Adrenal gland (tissue), 12 donors: ENCODE measurements around the gene TMEM9. TPM values are rescaled to one million over a fixed set of nuclear protein-coding genes. Genes with fewer than 3 reads are reported as not detected.
A peak's percentile ranks its signal among the peaks of the same experiment; 100 is the strongest.

Experiments
- DNase-seq, 7 donors: peaks; one replicate each; pipeline ENCODE4 v3.0.0-alpha.2; 2019 to 2020
- H3K27ac ChIP-seq, 5 donors: fragments of 200-600 bp; sonication (generic) in 4 of 5; 1 replicate in 3 of 5; 2 replicates in 2 of 5; pipeline versions ENCODE4 v1.5.1 to v1.8.0; 2016 to 2020; ENCODE audit warnings: mild to moderate bottlenecking in 1 of 5
- H3K27me3 ChIP-seq: fragments of 200-600 bp; 2 replicates; pipeline ENCODE4 v1.8.0; 2021
- H3K36me3 ChIP-seq, 2 donors: fragments of 200-600 bp; replicated peaks in 1 of 2; 1 replicate in 1 of 2; 2 replicates in 1 of 2; pipeline versions ENCODE4 v1.5.1 to v1.8.0; 2018 to 2022
- H3K4me1 ChIP-seq, 2 donors: fragments of 200-600 bp; replicated peaks in 1 of 2; 1 replicate in 1 of 2; 2 replicates in 1 of 2; pipeline versions ENCODE4 v1.5.1 to v1.8.0; 2018 to 2021
- H3K4me3 ChIP-seq, 4 donors: fragments of 200-600 bp; sonication (generic) in 3 of 4; one replicate each; pipeline ENCODE4 v1.5.1; 2016 to 2018
- H3K9me3 ChIP-seq, 3 donors: fragments of 200-600 bp; sonication (generic) in 1 of 3; replicated peaks in 1 of 3; 1 replicate in 2 of 3; 2 replicates in 1 of 3; pipeline versions ENCODE4 v1.5.1 to v1.8.0; 2016 to 2021
- POLR2A ChIP-seq, 2 donors: fragments of 450-650 bp; IDR thresholded peaks; one replicate each; pipeline ENCODE4 v1.6.1; 2017; ENCODE audit warnings: antibody characterized with exemption in 2 of 2, mild to moderate bottlenecking in 2 of 2, moderate library complexity in 1 of 2
- WGBS, 4 donors: extraction: QIAGEN DNeasy Blood & Tissue Kit in 2 of 4; methylation state at CpG; one replicate each; pipeline versions ENCODE4 v1.1.5 to v1.1.7; 2013 to 2017; 5-methylcytosine and 5-hydroxymethylcytosine counted together
- intact Hi-C, 2 donors: fragments of 100-400 bp; cut with DNase I; formaldehyde crosslinking; loops; one replicate each; pipeline versions ENCODE4 v1.14.1 to v1.15.0; 2022 to 2023
- polyA plus RNA-seq, 3 donors: library from polyadenylated mRNA; stranded (reverse); fragments of 200-250 nt in 2 of 3; fragments of 350-450 nt in 1 of 3; fragmentation: Illumina TruSeq in 1 of 3; extraction: RNeasy Lipid Tissue Mini Kit (QIAGEN cat#74804) in 1 of 3; gene quantifications; one replicate each; pipeline ENCODE4 v1.2.3, GENCODE V29; 2013 to 2014
- total RNA-seq, 9 donors: library from RNA; depleted of rRNA in 4 of 9; stranded (reverse); fragments of >200 nt in 4 of 9; fragments of 120-200 nt in 1 of 9; fragmentation: NEBNext Ultra II Directional in 1 of 9; extraction: Animal tissue kit (Norgen Biotek cat#: 25700) in 1 of 9; gene quantifications; one replicate each; pipeline versions ENCODE4 v1.1.0 to v1.2.4, GENCODE V29; 2013 to 2023
- TF ChIP-seq, protein P1 (sequence below), 6 experiments: fragments of 450-650 bp in 4 of 6; fragments of 200-600 bp in 2 of 6; sonication (generic) in 1 of 6; IDR thresholded peaks; 1 replicate in 5 of 6; 2 replicates in 1 of 6; pipeline versions ENCODE4 v1.5.1 to v1.8.0; 2016 to 2021; ENCODE audit warnings: antibody characterized with exemption in 6 of 6, mild to moderate bottlenecking in 2 of 6, moderate library complexity in 1 of 6
- donor health status: healthy with polysubstance abuse.
- donor health status: Bipolar disorder and iron deficiency.
- donor health status: DM: yes; HTN: yes; CAD: no.
- donor health status: DM: no; HTN: no; CAD: no.
- donor health status: DM: no; HTN: no; CAD: no.
- donor health status: DM: yes; HTN: yes; CAD: no.

TMEM9 gene
- total and polyA plus RNA-seq, 12 donors, result 78.5 to 283 (median 127) TPM

- 88 to 91% (median 90%) methylated on average over 9 of the region's 9 CpGs for WGBS, 4 donors
- Histone ChIP-seq H3K27ac (no peak overlapping the region), H3K36me3 (no peaks in the 10 kb centered on the region), H3K9me3 (no peaks in the 10 kb centered on the region), H3K4me3 (no peak overlapping the region), H3K4me1 (peaks cover 0 to 7% of the 10 kb centered on the region in 2 donors), H3K27me3 (peaks cover 3% of the 10 kb centered on the region)
- DNase-seq, result no peak
- intact Hi-C loops, result no loop called here
- TF ChIP-seq, protein P1, sequence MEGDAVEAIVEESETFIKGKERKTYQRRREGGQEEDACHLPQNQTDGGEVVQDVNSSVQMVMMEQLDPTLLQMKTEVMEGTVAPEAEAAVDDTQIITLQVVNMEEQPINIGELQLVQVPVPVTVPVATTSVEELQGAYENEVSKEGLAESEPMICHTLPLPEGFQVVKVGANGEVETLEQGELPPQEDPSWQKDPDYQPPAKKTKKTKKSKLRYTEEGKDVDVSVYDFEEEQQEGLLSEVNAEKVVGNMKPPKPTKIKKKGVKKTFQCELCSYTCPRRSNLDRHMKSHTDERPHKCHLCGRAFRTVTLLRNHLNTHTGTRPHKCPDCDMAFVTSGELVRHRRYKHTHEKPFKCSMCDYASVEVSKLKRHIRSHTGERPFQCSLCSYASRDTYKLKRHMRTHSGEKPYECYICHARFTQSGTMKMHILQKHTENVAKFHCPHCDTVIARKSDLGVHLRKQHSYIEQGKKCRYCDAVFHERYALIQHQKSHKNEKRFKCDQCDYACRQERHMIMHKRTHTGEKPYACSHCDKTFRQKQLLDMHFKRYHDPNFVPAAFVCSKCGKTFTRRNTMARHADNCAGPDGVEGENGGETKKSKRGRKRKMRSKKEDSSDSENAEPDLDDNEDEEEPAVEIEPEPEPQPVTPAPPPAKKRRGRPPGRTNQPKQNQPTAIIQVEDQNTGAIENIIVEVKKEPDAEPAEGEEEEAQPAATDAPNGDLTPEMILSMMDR (IDR thresholded peaks at IDR 0.05), result no peak
- no peak for TF ChIP-seq POLR2A (IDR thresholded peaks at IDR 0.05)
Measured at GRCh38 chr1:201128476-201128875, 25.8 kb downstream of the TMEM9 start.

DNA sequence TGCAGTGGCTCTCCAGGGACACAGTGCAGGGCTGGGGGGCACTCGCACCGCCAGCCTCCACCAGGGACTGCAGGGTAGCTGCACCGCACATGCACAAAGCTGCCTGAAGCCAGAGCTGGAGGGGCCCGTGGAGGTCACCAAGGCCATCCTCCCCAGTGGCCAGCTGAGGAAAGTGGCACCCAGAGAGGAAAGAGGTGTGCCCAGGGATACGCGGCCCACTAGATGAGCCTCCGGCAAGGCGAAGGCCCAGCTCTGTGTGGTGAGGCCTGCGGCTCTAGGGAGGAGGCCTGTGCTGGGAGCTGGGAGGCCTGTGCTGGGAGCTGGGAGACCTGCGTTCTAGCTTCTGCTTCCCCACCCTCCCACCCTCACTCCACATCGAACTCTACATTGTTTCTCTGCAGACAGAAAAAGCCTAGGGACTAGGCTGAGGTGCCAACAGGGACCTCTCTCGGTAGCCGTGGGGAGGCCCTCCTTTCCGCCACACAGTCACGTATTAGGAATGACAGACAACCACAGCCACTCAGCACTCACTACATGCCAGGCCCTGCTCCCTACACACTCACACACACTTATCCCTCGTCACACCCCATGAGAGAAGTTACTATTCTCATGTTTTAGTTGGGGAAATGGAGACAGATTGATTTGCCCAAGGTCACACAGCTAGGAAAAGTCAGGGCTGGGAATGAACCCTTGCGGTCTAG, 26.4 kb downstream of the TMEM9 start:
- no peaks in the 10 kb centered on the region for H3K9me3 ChIP-seq
- intact Hi-C loops, result no loop called here
- peaks cover 0 to 7% of the 10 kb centered on the region in 2 donors for H3K4me1 ChIP-seq
- no peak overlapping the region for H3K27ac ChIP-seq
- H3K36me3 ChIP-seq, result no peaks in the 10 kb centered on the region
- H3K4me3 ChIP-seq, result no peak overlapping the region
- DNase-seq, result no peak
- peaks cover 9% of the 10 kb centered on the region for H3K27me3 ChIP-seq
- 89 to 98% (median 94%) methylated on average over 4 to 17 of the region's 17 CpGs for WGBS, 4 donors
- TF ChIP-seq, protein P1 (IDR thresholded peaks at IDR 0.05), result no peak

GRCh38 chr1:201126832-201127754, 27.2 kb downstream of the TMEM9 start, which contains the start of gene ASCL5:
TSS of gene ASCL5 (minus strand) at chr1:201127184. CDS start at chr1:201115372, 11,812 bp downstream.
- TF ChIP-seq, protein P1 (IDR thresholded peaks at IDR 0.05), result peak in 1 of 6 experiments; percentile 17
- TF ChIP-seq POLR2A (IDR thresholded peaks at IDR 0.05), result no peak
- WGBS, 4 donors, result 70 to 86% (median 79%) methylated on average over 11 to 24 of the region's 24 CpGs
- H3K4me1 ChIP-seq, result peaks cover 0 to 7% of the 10 kb centered on the region in 2 donors
- intact Hi-C loops, result no loop called here
- H3K36me3 ChIP-seq, result no peaks in the 10 kb centered on the region
- H3K27me3 ChIP-seq, result peaks cover 12% of the 10 kb centered on the region
- peak in 5 of 7 donors; percentile 38 to 74 (median 55) for DNase-seq
- no peaks in the 10 kb centered on the region for H3K9me3 ChIP-seq
- H3K27ac ChIP-seq, result peak within 1 kb of the TSS in 1 of 5 donors; percentile 32
- H3K4me3 ChIP-seq, result no peak within 1 kb of the TSS

DNA sequence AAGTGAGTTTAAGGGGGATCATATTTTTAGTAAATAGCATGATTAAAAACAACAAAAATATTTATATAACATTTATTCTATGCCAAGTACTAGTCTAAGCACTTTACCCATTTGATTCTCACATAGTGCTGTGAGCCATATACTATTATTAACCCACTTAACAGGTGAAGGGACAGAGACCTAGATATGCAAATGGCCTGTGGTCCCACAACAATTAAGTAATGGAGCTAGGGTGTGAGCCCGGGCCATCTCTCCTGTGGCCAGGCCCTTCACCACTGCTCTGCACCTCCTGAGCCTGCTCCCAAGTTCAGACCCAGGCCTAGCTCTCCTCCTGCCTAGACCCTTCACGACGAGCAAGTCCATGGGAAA, 27.8 kb downstream of the TMEM9 start:
- Histone ChIP-seq H3K4me1 (peaks cover 0 to 5% of the 10 kb centered on the region in 2 donors), H3K27me3 (peaks cover 15% of the 10 kb centered on the region), H3K4me3 (no peak overlapping the region), H3K27ac (peak overlapping the region in 1 of 5 donors; percentile 32), H3K36me3 (no peaks in the 10 kb centered on the region), H3K9me3 (no peaks in the 10 kb centered on the region)
- DNase-seq, result no peak
- WGBS, 4 donors, result 57 to 100% (median 66%) methylated on average over 1 to 3 of the region's 3 CpGs
- no peak for TF ChIP-seq POLR2A (IDR thresholded peaks at IDR 0.05)
- TF ChIP-seq, protein P1 (IDR thresholded peaks at IDR 0.05), result no peak
- intact Hi-C loops, result no loop called here
